Myocyte (in vitro differentiated cells): Measurements from ENCODE around the gene PRDM8. TPM values are rescaled to one million over a fixed set of nuclear protein-coding genes. Genes with fewer than 3 reads are reported as not detected.
"Not testable (repeated sequence)": the region's sequence is repeated elsewhere in the genome, so short reads cannot be mapped to it uniquely, and the experiment has no call there.

Source experiments
- DNase-seq: peaks from one replicate; pipeline ENCODE4 v3.0.0-alpha.2; 2012; ENCODE audit warnings: low read depth
- total RNA-seq: library from RNA; depleted of rRNA; stranded (reverse); fragments of >200 nt; gene quantifications from 2 replicates; pipeline ENCODE4 v1.2.3, GENCODE V29; 2014

Gene PRDM8
- total RNA-seq, 1 donor from 2014 or later, result 14.7 TPM

DNA sequence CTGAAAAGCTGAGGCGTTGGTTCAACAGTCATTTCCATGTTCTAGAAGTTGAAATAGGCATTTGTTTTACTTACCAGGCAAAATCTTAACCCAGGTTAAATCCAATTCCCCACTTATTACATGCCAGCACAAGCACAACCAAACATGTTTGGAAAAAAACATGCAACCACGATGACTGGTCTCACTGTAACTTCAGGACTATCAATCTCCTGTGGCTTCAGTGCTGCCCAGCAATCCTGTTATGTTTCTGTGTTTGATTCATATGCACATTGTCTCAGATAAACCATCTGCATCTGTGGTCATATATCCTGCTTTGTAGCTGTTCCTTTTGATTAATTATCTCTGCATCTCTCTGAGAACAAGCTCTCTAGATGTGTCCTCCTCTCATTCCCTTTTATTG, 28.3 kb downstream of the PRDM8 start:
- no peak for DNase-seq

DNA sequence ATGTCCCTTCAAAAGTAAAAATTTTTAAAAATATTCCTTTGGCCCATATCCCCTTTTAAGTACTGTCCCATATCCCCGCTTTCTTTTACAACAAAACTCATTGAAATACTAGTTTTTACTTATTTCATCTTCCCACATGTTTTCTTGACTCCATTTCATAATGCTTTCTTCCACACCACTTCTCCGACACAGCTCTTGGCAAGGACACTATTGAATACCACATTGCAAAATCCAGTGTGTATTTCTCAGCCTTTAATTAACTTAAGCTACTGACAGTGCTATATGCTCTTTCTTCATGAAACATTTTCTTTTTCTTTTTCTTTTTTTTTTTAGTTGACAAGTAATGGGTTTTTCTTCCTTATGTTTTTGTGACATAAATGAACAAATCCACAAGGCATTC, 28.8 kb downstream of the PRDM8 start:
- DNase-seq, result no peak

DNA sequence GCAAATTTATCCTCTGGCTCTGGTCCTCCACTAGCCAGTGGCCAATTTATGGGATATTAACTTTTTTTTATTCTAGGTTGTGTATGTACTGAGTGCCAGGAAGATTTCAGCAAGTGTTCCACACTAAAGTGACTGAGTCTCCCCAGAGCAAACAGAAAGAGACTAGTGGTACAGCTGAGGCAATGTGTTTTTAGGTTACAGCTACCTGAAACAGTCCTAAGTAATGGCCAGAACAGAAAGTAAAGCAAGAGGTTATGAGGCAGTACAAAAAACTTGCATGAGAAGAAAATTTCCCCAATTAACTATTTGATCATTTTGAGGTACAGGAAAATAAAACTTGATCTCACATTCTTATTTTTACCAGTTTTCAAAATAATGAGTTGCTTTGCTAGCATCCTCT, 31.2 kb downstream of the PRDM8 start:
- DNase-seq, result no peak

DNA sequence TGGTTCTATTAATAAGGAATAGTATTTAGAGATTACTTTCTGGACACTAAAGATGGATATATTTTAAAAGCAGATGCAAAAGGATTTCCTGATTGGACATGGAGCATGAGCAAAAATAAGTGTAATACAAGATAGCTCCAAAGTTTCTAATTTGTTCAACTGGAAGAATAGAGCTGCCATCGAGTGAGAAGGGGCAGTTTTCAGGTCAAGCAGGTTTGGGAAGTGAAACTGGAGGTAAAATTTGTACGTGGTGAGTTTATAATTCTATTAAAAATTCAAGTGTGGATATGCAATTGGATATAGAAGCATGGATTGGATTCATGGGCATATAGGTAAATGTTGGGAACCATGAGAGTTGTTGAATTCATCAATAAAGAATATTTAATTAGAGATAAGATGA, 31.8 kb downstream of the PRDM8 start:
- DNase-seq, result no peak

DNA sequence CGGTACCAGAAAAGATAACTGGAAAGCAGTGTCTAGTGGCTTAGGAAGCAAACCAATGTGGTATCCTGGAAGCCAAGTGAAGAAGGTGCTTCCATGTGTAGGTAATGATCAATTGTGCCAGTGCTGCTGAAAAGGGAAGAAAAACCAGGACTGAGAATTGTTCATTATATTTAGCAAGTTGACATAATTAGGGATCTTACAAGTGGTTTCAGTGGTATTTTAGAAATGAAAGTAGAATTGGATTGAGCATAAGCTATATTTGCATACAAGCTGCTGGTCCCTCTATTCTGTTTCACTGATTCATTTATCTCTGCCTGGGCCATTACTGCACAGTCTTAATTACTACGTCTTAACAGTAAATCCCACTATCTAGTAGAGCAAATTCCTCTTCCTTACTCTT, 32.3 kb downstream of the PRDM8 start:
- DNase-seq, result no peak

DNA sequence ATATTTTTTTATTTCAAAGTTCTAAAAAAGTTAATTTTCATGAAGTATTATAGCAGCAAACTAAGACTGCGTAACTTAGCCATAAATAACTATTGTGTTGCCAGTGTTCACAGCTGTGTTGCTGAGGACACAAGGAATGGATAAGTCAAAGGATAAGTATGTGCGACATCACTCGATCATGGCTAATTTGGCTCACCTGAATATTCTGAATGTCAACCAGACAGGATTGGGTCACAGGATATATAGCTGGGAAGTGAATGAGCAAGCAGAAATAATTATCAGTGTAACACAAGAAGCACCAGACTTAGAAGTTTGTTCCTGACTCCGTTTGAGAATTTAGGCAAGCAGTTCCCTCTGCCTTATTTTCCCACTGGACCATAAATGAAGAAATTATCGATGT, 33.9 kb downstream of the PRDM8 start:
- peak; percentile 79 for DNase-seq

DNA sequence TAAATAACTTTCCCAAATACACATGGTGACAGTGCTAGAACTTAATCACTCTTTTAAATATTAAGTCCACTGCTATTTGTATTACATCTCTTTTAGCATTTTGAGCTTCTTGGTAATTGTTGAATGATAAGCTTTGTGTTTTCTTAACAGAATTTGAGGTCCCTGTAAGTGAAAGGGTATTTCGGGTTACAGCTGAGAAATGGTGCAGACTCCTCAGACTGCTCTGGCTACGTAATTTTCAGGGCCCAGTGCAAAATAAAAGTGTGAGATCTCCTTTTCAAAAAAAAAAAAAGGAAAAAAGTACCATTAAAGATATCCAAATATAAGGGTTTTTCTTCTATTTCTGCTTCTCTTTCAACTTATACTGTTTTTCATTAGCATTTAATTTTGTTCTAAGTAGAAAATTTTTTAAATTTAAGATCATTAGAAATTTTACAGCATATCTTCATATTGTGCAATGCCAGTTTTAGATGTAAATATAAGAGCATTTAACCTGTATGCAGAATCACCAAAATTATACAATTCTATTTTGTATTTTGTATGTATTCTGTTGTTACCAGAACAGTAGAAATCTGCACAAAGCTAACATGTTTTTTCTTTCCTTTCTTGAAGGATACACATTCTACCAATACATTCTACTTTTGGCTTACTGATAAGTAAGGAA, 35.5 kb downstream of the PRDM8 start:
- DNase-seq, result no peak

DNA sequence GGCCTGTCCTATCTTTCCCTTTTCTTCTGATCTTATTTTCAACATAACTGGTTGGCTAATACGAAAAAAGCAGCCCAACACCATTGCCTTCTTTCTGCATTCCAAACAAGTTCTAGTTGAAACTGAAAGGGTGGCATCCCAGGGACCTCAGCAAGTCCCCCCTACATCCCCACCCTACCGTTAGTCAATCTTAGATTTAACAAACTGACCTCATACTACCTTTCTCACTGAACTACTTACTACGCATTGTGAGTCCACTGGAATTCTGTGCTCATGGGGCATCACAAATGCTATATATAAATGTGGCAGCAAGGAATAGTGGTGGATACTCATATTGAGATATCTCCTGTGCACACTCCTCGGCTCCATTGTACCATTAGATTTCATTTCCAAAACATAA, 36.1 kb downstream of the PRDM8 start:
- no peak for DNase-seq

DNA sequence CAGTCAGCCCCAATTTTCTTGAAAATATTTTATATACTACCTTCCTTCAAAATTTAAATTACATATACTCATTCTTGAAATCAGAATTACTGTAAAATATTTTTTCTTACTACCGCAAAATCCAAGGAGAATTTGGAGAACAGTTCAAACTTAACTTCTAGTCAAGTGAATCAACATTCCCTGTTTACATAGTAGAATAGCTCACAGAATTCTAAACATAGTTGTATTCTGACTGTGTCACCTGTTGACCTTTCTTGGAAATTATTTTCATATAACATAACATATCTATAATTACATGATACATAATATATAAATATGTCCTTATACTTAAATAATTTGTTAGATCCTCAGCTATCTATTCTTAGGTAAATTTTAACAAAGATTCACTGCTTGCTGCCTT, 38.1 kb downstream of the PRDM8 start:
- DNase-seq, result no peak

DNA sequence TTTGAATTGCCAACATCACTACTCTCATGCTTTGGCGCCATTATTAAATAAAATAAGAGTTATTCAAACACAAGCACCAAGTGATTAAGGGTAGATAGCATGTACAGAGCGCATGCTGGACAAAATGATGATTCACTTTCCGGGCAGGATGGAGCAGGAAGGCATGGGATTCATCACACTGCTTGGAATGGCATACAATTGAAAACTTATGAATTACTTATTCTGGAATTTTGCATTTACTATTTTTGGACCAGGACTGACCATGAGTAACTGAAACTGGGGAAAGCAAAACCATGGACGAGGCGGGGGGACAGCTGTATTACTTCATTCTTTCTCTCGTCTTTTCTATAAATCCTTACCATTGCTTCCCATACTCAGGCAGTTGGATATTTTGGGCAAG, 40.7 kb downstream of the PRDM8 start:
- peak; percentile 68 for DNase-seq

DNA sequence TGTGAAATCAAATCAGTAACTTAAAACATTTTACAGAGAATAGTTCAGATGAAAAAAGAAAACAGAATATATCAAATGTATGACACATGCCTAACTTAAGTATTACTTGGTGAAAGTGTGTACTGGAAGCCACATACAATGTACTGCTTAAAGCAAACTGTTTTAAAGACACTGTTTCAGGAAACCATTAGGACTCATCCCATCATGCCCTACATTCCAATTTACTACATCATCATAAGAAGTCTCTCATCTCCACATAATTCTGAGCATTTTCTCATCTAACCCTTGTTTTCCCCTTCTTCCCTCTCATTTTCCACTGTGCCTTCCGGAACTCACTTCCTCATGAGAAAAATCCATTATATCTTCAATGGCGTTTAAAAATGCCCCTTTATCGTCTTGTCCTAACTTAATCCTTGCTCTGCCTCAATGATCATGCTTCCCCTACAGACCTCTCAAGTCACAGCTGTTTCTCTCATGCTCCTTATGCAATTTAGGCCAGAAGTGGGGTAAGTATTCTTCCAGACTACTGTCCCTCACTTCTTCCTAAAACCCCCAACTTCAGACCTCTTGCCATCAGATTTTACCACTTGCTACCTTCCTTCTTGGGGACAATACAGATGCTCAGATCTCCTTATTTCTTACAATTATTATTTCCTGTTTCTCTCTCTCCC, 42.3 kb downstream of the PRDM8 start:
- no peak for DNase-seq

DNA sequence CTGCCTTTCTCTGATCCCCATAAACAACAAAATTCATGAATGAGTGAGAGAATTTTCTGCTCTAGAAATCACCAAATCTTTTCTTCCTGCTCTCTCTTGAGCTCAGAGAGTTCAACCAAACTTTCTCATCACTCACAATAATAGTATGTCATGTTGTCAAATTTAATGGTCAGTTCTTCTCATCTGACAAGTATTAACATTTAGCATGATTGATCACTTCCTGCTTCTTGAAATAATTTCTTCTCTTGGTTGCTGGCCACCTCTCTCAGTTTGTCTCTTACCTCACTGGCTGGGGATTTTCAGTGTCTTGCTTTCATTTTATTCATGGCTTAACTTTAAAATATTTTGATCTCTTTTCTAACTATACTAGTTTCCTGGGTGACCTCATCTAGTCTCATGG, 43.7 kb downstream of the PRDM8 start:
- DNase-seq, result no peak

DNA sequence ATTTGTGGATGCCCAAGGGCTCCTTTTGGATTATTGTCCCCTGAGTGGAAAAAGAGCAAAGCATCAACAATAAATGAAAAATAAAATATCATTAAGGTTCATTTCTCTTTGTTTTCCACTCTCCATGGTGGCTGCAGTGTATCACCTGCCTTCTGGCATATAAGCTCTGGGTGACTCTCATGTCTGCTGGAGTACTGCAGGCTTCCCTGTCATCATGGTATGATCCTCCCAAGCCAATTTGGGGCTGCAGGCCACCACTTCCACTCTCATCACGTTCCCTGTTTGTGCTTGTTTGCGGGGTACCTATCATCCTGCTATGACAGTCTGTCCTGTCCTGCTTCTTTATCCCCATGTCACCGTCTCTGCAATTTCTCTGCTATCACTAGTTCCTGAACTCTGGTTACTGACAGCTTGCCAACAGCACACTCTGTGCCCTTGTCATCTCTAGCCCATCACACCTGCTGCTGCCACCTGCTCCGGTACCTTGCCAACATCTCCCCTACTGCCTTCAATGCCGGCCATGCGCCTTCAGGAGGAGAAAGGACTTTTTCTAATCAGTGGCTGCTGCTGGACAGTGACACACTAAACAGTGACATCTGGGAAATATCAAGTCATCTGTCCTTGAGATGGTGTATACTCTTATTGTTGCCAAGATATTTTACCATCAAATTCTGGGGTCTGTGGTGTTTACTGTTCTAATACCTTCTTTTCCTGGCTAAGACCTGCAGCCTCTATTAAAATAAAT, 46.1 kb downstream of the PRDM8 start:
- no peak for DNase-seq

DNA sequence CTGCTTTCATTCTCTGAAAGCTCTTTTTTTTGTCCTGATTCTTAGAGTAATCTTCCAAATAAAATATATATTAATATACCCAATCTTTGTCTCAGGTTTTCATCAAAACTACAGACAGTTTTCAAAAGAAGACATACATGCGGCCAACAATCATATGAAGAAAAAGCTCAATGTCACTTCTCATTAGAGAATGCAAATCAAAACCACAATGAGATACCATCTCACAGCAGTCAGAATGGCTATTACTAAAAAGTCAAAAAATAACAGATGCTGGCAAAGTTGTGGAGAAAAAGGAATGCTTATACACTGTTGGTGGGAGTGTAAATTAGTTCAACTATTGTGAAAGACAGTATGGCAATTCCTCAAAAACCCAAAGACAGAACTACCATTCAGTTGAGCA, 50.2 kb downstream of the PRDM8 start:
- not testable (repeated sequence) for DNase-seq

DNA sequence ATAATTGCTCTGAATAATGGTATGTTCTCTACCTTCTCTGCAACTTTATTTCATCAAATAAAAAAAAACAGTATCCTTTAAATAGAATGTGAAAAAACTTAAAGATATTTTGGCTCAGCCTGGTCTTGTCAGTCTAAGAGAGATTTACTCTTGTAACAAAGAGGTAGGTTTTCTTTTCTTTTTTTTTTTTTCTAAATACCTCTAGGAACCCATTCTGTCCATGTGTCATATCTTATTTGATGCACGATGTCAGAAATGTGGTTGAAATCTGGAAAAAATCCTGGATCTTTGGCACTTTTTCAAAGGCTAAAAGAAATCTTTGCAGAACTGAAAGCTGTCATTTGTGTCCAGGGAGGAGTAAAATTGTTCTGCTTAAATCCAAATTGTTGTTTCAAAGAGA, 51.8 kb downstream of the PRDM8 start:
- no peak for DNase-seq

DNA sequence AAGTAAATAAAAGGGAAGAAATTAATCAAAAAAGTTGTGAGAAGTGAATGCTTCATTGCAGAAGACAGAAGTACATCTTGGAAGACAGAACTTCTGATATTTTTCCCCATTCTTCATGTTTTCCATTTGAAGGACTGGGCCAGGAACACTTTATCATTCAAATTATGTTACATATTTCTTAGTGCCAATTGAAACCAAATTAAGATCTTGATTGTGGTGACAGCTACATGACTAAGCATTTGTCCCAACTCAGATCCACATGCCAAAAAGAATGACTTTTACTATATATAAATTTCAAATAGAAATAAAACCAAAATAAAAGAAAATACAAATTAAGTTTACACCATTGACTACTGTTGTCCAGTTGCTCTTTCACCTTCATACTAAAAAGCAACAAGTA, 55.1 kb downstream of the PRDM8 start:
- no peak for DNase-seq

DNA sequence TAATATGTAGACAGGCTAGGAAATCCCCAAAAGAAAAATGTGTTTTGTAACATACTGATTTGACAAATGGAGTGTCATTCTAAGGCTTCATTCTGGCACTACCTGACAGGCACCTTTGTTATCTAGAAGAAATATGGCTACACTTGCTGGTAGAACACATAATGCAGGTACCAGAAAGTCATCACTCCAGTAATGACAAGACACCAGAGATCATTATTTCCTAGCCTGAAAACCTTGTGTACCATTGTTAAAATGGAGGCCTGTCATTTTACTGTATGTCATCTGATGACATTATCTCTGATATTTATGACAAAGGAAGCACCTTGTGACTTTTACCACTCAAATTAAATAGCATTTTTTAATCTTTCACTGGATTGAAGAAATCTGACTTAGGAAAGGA, 55.6 kb downstream of the PRDM8 start:
- no peak for DNase-seq

DNA sequence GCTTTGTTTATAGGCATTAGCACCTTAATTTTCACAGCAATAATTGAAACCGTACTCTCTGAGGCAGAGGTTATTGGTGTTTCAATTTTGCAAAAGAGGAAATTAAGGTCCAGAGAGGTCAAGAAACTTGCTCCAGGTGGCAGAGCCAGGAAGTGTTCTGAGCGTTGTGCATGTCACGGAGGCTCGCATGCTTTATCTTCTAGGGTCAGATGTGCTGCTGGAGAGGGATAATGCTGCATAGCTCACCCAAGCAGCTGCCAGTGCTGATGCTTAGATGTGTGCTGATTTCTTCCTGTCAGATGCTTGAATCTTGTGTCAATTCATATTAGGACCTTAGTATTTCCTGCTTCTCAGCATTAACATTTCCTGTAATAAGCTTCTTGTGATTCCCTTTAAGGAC, 56.2 kb downstream of the PRDM8 start:
- no peak for DNase-seq
